IPS-18a (cell line): Measurements from ENCODE around the gene SNAP23.

Experiments used
- H3K27ac ChIP-seq: one replicate; pipeline ENCODE4 v1.5.1; 2013; ENCODE audit warnings: low read length
- H3K27me3 ChIP-seq: one replicate; pipeline ENCODE4 v1.6.1; 2013; ENCODE audit warnings: mild to moderate bottlenecking, low read length; ENCODE audit not compliant: control insufficient read depth, insufficient read depth
- H3K36me3 ChIP-seq: one replicate; pipeline ENCODE4 v1.6.1; 2013; ENCODE audit warnings: low read depth, low read length; ENCODE audit not compliant: control insufficient read depth
- H3K4me1 ChIP-seq: one replicate; pipeline ENCODE4 v1.6.1; 2013; ENCODE audit warnings: low read depth, low read length; ENCODE audit not compliant: control insufficient read depth
- H3K4me3 ChIP-seq: one replicate; pipeline ENCODE4 v1.5.1; 2013; ENCODE audit warnings: low read length
- H3K9ac ChIP-seq: one replicate; pipeline ENCODE4 v1.6.1; 2013; ENCODE audit warnings: mild to moderate bottlenecking, low read length, moderate library complexity
- H3K9me3 ChIP-seq: one replicate; pipeline ENCODE4 v1.6.1; 2013; ENCODE audit warnings: low read depth, low read length; ENCODE audit not compliant: control insufficient read depth

The SNAP23 gene

DNA sequence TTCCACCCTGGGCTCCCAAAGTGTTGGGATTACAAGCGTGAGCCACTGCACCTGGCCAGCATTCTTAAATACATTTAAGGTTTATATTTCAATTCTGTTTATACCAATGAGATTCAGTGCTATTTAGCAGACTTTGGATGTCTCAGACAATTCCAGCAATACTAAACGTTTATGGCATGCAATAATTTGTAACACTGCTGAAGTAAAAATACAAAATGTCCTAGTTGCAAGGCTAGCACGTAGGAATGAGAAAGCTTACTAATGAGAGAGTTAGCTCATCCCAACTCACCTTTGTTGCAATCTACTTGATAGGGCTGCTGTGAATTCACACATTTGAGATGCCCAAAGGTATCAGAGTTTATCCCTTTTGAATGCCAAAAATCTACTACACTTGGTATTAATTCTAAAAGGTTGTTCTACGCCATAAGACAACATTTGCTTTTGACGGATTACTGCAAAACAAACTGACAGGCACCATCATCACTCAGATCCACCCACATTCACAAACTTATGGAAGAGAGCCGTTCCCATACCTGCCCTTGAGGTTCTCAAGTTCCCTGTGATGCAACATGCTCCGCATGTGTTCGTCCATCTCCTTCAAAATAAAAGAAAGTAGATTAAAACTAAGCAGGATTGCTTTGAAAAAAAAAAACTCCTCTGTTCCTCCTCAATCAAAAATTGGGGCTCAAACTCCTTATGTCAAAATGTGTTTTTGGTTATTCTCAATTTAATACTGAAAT lies 29.7 kb upstream of the SNAP23 start:
- Histone ChIP-seq H3K9ac (no peak overlapping the region), H3K27me3 (no peaks in the 10 kb centered on the region), H3K4me3 (no peak overlapping the region), H3K9me3 (no peaks in the 10 kb centered on the region), H3K27ac (no peak overlapping the region), H3K4me1 (no peaks in the 10 kb centered on the region), H3K36me3 (no peaks in the 10 kb centered on the region)

DNA sequence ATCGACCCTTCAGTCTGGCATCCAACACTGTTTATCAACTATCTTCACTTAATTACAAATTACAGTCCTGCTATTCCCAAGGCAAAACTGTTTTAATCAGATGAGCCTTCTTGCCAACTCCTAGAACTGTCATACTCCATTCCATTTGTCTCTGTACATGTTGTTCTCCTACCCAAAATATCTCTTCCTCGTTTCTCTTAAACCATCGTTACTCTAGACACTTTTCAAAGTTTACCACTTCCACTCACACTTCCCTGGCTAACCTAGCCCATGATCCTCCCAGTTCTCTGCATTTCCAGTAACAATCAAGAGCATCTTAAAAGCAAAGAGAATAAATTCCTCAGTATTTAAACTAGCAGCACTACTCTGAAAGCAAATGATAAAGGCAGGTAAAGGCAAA lies 24.4 kb upstream of the SNAP23 start:
- no peak overlapping the region for H3K4me3 ChIP-seq
- H3K4me1 ChIP-seq = no peaks in the 10 kb centered on the region
- no peak overlapping the region for H3K27ac ChIP-seq
- no peaks in the 10 kb centered on the region for H3K27me3 ChIP-seq
- H3K9ac ChIP-seq = no peak overlapping the region
- H3K36me3 ChIP-seq = no peaks in the 10 kb centered on the region
- H3K9me3 ChIP-seq = no peaks in the 10 kb centered on the region

DNA sequence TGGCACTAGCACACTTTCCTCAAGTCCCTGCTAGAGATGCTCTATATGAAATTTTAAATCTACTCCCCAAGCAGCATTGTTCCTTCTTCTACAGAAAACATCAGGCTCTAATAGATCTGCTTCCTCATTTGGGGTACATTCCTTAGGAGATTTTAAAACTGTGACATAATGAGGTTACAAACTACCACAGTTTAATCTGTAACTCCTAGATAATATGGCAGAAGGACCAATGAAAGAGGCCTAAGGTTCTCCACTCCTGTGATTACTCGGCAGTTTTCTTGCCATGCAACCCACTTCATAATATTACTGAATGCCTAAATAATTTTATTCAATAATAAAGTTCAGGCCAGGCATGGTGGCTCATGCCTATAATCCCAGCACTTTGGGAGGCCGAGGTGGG lies 20.6 kb upstream of the SNAP23 start:
- Histone ChIP-seq H3K4me3 (no peak overlapping the region), H3K27ac (no peak overlapping the region), H3K4me1 (no peaks in the 10 kb centered on the region), H3K9ac (no peak overlapping the region), H3K36me3 (no peaks in the 10 kb centered on the region), H3K27me3 (no peaks in the 10 kb centered on the region), H3K9me3 (no peaks in the 10 kb centered on the region)

DNA sequence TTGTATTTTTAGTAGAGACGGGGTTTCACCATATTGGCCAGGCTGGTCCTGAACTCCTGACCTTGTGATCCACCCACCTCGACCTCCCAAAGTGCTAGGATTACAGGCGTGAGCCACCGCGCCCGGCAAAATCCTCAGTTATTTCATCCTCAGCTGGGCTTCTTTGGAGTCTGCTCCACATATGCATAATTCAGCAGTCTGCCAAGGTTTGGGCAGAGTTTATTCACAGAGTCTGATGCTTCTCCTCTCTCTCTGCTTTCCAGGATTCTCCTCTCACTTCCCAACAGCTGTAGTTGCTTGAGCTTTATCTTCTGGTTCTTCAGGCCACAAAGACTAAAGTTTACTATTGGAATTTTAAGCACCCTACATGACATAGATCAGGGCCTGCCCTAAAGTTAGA lies 12.7 kb upstream of the SNAP23 start:
- Histone ChIP-seq H3K4me1 (no peaks in the 10 kb centered on the region), H3K27me3 (no peaks in the 10 kb centered on the region), H3K27ac (no peak overlapping the region), H3K9ac (no peak overlapping the region), H3K36me3 (no peaks in the 10 kb centered on the region), H3K9me3 (no peaks in the 10 kb centered on the region), H3K4me3 (no peak overlapping the region)

DNA sequence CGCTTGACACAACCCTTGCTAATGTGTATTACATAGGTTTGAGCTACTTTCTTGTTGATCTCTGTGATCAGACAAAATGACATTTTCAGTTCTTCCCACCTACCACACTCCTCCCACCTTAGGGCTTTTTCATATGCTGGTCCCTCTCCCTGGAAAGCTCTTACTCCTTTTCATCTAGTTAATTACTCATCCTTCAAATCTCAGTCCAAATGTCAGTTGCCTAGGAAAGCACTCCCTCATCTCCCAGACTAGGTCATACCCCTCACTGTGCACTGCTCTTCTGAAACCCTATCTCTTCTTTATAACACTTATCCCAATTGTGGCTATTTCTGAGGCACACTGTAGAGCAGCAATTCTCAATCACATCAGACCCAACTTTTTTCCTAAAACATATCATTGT lies 11.8 kb upstream of the SNAP23 start:
- H3K36me3 ChIP-seq = no peaks in the 10 kb centered on the region
- no peaks in the 10 kb centered on the region for H3K4me1 ChIP-seq
- H3K4me3 ChIP-seq = no peak overlapping the region
- H3K9me3 ChIP-seq = no peaks in the 10 kb centered on the region
- H3K27me3 ChIP-seq = no peaks in the 10 kb centered on the region
- H3K27ac ChIP-seq = no peak overlapping the region
- H3K9ac ChIP-seq = no peak overlapping the region

DNA sequence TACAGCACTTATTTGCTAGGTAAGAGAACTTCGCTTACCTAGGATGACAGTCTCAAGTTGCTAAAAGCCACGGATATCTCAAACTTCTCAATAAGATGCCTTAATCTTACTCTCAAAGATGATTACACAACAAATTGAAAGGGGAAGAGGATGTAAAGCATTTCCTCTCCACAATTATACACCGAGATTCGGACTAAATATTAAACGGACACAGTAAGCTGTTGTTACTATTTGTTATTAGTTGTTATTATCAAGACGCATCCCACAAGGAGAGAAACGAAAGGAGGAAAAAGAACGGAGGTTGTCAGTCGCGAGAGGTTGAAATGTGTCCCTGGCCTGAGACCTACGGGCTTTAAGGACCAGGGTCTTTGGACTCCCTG lies 5.2 kb upstream of the SNAP23 start:
- H3K9ac ChIP-seq = peak overlapping the region; percentile 87
- H3K36me3 ChIP-seq = no peaks in the 10 kb centered on the region
- H3K4me1 ChIP-seq = peaks cover 3% of the 10 kb centered on the region
- H3K27ac ChIP-seq = peak overlapping the region; percentile 11
- peak overlapping the region; percentile 64 for H3K4me3 ChIP-seq
- H3K27me3 ChIP-seq = no peaks in the 10 kb centered on the region
- H3K9me3 ChIP-seq = no peaks in the 10 kb centered on the region

DNA sequence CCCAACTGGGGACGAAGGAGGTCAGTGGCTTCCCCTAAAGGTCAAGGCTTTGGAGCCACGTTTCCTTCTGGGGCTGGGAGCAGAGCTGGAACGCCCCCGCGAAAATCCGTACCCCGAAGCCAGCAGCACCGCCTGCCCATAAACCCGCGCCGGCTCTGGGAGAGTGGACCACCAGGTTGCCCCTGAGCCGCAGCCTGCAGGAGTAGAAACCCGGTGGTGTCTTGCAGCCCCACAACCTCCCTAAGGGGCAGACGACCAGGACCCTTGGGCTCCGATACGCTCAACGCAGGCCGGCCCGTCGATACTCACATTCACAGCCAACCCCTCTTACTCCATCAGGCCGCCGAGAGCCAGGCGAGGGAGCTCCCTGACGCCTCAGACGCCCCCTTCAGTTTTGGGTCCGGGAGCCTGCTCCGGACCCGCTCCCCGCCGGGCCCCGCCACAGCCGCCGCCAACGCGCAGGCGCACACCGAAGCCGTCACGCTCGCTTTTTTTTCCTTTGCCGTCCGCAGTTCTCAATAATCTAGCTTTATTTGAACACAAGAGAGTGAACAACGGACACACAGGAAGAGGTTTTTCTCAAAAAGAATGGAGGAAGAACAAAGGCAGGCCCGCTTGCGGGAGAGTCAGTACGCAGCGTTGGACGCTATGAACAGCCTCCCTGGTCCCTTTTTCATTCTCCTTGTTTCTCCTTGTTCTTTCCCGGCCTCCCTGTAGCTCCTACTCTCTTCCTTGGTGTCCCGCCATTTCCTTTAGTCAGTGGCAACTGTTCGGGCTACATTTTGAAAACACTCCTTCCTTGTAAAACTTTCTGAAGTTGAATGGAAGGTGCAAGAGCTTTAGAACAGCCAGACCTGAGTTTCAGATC lies 4.5 kb upstream of the SNAP23 start, which contains the start of gene ZNF106:
Gene ZNF106, minus strand, starts transcription at position 471 of the 868 bp plus-strand sequence. CDS start 18,852 bp downstream, outside the sequence.
- peak within 1 kb of the TSS; percentile 94 for H3K27ac ChIP-seq
- H3K27me3 ChIP-seq = no peaks in the 10 kb centered on the region
- H3K4me1 ChIP-seq = peaks cover 3% of the 10 kb centered on the region
- no peaks in the 10 kb centered on the region for H3K9me3 ChIP-seq
- peak within 1 kb of the TSS; percentile 87 for H3K9ac ChIP-seq
- H3K36me3 ChIP-seq = no peaks in the 10 kb centered on the region
- H3K4me3 ChIP-seq = peak within 1 kb of the TSS; percentile 64

DNA sequence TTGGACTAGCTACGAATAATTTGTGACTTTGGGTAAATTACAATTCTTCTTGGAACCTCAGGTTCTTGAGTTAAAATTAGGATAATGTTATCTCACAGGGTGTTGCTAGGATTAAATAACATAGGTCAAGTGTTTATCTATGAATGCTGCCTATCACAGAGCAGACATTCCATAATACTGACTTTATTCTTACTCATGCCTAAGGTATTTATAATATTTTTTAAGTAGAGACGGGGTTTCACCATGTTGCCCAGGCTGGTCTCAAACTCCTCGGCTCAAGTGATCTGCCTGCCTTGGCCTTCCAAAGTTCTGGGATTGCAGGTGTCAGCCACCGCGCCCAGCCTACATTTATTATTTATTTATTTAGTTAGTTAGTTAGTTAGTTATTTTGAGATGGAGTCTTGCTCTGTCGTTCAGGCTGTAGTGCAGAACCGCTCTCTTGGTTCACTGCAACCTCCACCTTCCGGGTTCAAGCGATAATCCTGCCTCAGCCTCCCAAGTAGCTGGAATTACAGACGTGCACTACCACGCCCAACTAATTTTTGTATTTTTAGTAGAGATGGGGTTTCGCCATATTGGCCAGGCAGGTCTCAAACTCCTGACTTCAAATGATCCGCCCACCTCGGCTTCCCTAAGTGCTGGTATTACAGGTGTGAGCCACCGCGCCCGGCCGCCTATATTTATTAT lies 3.8 kb upstream of the SNAP23 start:
- Histone ChIP-seq H3K27ac (peak overlapping the region; percentile 94), H3K4me1 (peaks cover 3% of the 10 kb centered on the region), H3K9ac (peak overlapping the region; percentile 87), H3K9me3 (no peaks in the 10 kb centered on the region), H3K27me3 (no peaks in the 10 kb centered on the region), H3K4me3 (peak overlapping the region; percentile 64), H3K36me3 (no peaks in the 10 kb centered on the region)

DNA sequence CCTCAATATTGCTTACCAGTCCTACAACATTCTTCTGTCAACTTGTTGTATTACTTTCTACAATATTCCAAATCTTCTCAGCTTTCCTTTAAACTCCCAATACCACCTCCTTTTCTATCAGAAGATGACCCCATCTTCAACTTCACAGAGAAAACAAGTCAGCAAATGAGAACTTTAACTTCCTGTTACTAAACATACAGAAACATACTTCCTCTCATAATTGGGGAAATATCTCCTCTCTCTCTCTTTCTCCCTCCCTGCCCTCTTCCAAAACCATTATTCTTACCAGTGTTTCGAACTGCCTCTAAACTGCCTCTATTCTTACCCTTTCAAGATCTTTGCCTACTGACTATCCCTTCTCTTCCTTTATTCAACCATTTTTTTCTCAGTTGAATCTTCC lies 1.8 kb upstream of the SNAP23 start:
- Histone ChIP-seq H3K36me3 (no peaks in the 10 kb centered on the region), H3K27me3 (no peaks in the 10 kb centered on the region), H3K9me3 (no peaks in the 10 kb centered on the region), H3K9ac (no peak overlapping the region), H3K27ac (no peak overlapping the region), H3K4me3 (no peak overlapping the region), H3K4me1 (peaks cover 3% of the 10 kb centered on the region)

DNA sequence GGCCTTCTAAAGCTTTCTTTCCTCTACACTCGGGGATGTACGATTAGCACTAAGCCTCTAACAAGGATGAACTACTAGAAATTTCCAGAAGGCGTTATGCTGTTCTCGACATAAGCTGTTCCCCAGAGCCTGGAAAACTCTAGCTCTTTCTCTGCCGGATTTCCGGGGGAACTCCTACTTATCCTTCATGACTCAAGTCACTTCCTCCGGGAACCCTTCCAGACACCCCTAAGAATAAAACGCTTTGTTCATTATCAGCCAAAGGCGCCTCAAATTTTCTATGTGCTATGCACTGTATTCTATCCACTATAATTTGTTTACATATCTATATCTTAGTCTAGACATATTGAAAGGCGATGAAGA lies 455 bp upstream of the SNAP23 start:
- Histone ChIP-seq H3K9ac (peak overlapping the region; percentile 58), H3K4me1 (peaks cover 7% of the 10 kb centered on the region), H3K27me3 (no peaks in the 10 kb centered on the region), H3K9me3 (no peaks in the 10 kb centered on the region), H3K27ac (no peak overlapping the region), H3K36me3 (no peaks in the 10 kb centered on the region), H3K4me3 (peak overlapping the region; percentile 83)

DNA sequence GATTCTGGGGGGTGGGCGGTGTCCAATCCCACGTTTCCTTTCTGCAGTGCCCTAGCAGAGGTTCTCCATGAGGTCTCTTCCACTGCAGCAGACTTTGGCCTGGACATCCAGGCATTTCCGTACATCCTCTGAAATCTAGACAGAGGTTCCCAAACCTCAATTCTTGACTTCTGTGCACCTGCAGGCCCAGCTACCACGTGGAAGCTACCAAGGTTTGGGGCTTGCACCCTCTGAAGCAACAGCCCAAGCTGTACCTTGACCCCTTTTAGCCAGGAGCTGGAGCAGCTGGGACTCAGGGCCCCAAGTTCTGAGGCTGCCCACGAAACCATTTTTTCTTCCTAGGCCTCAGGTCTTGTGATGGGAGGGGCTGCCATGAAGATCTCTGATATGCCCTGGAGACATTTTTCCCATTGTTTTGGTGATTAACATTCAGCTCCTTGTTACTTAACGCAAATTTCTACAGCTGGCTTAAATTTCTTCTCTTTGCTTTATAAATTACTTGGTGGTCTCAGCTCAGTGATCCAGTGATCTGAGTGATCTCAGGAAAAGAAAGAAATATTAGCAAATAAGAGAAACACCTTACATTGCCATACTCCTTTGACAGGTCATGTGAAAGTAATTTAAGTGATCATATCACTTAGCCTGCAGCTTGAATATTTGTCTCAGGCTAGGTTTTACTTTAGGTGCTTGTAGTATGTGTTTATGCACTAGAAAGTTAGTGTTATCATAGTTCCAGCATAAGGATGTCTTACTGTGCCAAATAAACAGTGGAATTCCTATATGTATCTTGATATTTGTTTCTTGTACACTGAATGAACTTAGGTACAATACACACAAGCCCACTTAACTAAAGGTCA lies 3.0 kb downstream of the SNAP23 start:
- no peak overlapping the region for H3K4me3 ChIP-seq

More for the DNA sequence above, 3.0 kb downstream of the SNAP23 start:
- no peaks in the 10 kb centered on the region for H3K27me3 ChIP-seq
- H3K36me3 ChIP-seq = no peaks in the 10 kb centered on the region
- peaks cover 6% of the 10 kb centered on the region for H3K4me1 ChIP-seq
- no peak overlapping the region for H3K27ac ChIP-seq
- H3K9ac ChIP-seq = no peak overlapping the region
- no peaks in the 10 kb centered on the region for H3K9me3 ChIP-seq
